Left ventricle myocardium inferior (tissue), 1 donor: ENCODE data around the gene POMP. TPM values are rescaled to one million over a fixed set of nuclear protein-coding genes. Genes with fewer than 3 reads are reported as not detected.

Source experiments
- DNase-seq: peaks from one replicate; pipeline ENCODE4 v3.0.0-alpha.2; 2020
- H3K27ac ChIP-seq: fragments of 200-600 bp; replicated peaks from 2 replicates; pipeline ENCODE4 v1.8.0; 2021
- H3K27me3 ChIP-seq: fragments of 200-600 bp; 2 replicates; pipeline ENCODE4 v1.8.0; 2021; ENCODE audit warnings: low read depth
- H3K36me3 ChIP-seq: fragments of 200-600 bp; 2 replicates; pipeline ENCODE4 v1.8.0; 2021
- H3K4me1 ChIP-seq: fragments of 200-600 bp; 2 replicates; pipeline ENCODE4 v1.8.0; 2021
- H3K4me3 ChIP-seq: fragments of 200-600 bp; 2 replicates; pipeline ENCODE4 v1.8.0; 2021; ENCODE audit warnings: mild to moderate bottlenecking, moderate library complexity
- H3K9me3 ChIP-seq: fragments of 200-600 bp; replicated peaks from 2 replicates; pipeline ENCODE4 v1.8.0; 2021
- intact Hi-C: fragments of 100-400 bp; cut with micrococcal nuclease; formaldehyde crosslinking; loops from one replicate; pipeline ENCODE4 v1.11.0; 2022
- total RNA-seq: library from RNA; stranded (reverse); fragmentation: NEBNext Ultra II Directional; extraction: Animal tissue kit (Norgen Biotek cat#: 25700); gene quantifications from one replicate; pipeline ENCODE4 v1.2.1, GENCODE V29; 2021
- TF ChIP-seq, protein P1 (sequence below): fragments of 200-600 bp; IDR thresholded peaks from 2 replicates; pipeline ENCODE4 v1.8.0; 2021; ENCODE audit warnings: antibody characterized with exemption, mild to moderate bottlenecking, borderline replicate concordance
- donor health status: DM: no; HTN: yes; CAD: no; lungs with severe emphysema.

POMP gene
- total RNA-seq, 1 donor from 2014 or later, result 101 TPM

DNA sequence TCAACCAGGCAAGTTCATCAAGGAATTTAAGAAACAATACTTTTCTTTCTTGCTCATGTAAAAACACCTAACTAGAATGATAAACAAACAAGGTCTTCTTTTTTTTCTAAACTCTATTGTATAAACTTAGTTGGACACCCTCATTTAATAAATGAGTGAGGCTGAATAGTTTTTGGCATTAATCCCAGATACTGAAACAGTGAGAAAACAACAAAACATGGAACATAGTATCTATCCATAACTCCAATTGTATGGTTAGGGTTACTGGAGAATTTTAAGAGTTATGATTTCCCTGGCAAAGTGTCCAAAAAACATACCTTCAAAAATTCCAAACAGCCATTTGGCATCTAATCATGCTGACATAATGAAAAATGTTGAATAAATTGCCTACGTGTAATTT is 5.8 kb upstream of the POMP start:
- H3K27ac ChIP-seq, result peak overlapping the region; percentile 20
- no peaks in the 10 kb centered on the region for H3K27me3 ChIP-seq
- no peaks in the 10 kb centered on the region for H3K36me3 ChIP-seq
- no peak overlapping the region for H3K4me3 ChIP-seq
- intact Hi-C loops, result no loop called here
- peaks cover 42% of the 10 kb centered on the region for H3K4me1 ChIP-seq
- H3K9me3 ChIP-seq, result no peaks in the 10 kb centered on the region
- TF ChIP-seq, protein P1, sequence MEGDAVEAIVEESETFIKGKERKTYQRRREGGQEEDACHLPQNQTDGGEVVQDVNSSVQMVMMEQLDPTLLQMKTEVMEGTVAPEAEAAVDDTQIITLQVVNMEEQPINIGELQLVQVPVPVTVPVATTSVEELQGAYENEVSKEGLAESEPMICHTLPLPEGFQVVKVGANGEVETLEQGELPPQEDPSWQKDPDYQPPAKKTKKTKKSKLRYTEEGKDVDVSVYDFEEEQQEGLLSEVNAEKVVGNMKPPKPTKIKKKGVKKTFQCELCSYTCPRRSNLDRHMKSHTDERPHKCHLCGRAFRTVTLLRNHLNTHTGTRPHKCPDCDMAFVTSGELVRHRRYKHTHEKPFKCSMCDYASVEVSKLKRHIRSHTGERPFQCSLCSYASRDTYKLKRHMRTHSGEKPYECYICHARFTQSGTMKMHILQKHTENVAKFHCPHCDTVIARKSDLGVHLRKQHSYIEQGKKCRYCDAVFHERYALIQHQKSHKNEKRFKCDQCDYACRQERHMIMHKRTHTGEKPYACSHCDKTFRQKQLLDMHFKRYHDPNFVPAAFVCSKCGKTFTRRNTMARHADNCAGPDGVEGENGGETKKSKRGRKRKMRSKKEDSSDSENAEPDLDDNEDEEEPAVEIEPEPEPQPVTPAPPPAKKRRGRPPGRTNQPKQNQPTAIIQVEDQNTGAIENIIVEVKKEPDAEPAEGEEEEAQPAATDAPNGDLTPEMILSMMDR, result no peak
- no peak for DNase-seq

DNA sequence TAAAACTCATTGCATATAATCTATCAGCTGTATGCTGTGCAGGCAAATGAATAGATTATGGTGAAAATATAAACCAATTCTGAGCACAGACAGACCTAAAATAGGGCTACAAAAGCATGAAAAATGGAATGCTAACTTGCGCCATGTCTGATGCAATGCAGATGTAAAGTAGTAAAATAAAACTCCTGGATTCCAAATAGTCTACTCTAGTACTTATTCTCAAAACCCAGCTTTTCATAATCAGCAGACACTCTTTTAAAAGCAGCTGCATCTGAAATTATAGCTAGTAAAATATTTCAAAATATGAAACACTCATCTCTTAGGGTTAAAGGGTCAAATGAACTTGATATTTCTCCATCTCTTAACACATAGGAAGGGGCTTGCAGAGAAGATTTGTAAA is 4.7 kb upstream of the POMP start:
- peak overlapping the region; percentile 24 for H3K27ac ChIP-seq
- DNase-seq, result no peak
- no peaks in the 10 kb centered on the region for H3K9me3 ChIP-seq
- TF ChIP-seq, protein P1, result no peak
- intact Hi-C loops, result no loop called here
- no peak overlapping the region for H3K4me3 ChIP-seq
- H3K4me1 ChIP-seq, result peaks cover 50% of the 10 kb centered on the region
- no peaks in the 10 kb centered on the region for H3K27me3 ChIP-seq
- no peaks in the 10 kb centered on the region for H3K36me3 ChIP-seq

DNA sequence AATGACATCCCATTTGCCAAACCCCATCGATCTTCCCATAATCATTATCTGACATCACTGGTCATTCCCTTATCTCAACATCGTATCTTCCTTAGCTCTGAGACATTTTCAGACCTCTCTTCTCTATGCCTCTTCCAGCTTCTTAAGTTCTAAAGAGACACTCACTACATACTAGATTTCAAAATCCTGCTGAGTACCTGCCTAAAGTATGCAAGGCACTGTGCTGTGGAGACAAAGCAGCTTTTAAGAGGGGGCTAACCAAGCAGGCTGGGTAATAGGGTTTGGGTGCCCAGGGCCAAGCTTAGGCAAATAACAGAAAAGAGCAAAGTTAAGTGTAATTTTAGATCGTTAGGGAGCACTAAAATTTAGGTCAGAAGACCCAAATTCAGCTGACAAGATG is 3.4 kb upstream of the POMP start:
- peaks cover under 1% of the 10 kb centered on the region for H3K36me3 ChIP-seq
- no peaks in the 10 kb centered on the region for H3K27me3 ChIP-seq
- TF ChIP-seq, protein P1, result no peak
- no peak overlapping the region for H3K4me3 ChIP-seq
- no peak for DNase-seq
- peaks cover 63% of the 10 kb centered on the region for H3K4me1 ChIP-seq
- H3K27ac ChIP-seq, result peak overlapping the region; percentile 96
- H3K9me3 ChIP-seq, result no peaks in the 10 kb centered on the region
- intact Hi-C loops, result no loop called here

DNA sequence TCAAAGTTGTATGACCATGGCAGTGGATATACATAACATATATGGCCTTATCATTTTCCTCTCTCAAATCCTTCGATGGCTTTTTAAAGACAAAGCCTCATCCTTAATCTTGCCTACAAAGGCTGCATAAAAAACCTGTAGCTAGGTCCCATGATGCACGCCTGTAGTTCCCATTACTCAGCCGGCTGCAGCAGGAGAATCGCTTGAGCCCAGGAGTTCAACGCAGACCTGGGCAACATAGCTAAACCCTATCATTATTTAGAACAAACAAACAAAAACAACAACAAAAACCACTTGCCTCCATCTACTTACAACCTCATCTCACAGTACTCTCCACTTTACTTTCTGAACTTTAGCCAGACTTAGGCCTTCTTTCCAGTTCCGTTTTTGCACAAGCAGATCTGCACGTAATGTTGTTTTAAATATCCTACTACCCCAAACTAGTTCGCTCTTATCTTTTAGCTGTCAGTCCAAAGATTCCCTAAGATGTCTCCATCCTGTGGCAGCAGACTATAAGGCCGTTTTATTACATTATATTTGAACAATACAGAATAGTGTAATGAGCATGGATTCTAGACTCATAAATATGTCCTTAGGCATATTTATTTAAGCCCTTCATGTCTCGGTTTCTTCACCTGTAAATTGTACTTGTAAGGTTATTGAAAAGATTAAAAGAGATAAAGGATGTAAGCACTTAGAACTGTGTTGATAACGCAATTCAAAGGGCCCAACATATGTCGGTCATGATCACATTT is 969 bp upstream of the POMP start:
- Histone ChIP-seq H3K27ac (peak overlapping the region; percentile 96), H3K4me1 (peaks cover 78% of the 10 kb centered on the region), H3K27me3 (no peaks in the 10 kb centered on the region), H3K4me3 (peak overlapping the region; percentile 93), H3K9me3 (no peaks in the 10 kb centered on the region), H3K36me3 (peaks cover 14% of the 10 kb centered on the region)
- TF ChIP-seq, protein P1, result peak; percentile 33
- no peak for DNase-seq
- intact Hi-C loops, result no loop called here

DNA sequence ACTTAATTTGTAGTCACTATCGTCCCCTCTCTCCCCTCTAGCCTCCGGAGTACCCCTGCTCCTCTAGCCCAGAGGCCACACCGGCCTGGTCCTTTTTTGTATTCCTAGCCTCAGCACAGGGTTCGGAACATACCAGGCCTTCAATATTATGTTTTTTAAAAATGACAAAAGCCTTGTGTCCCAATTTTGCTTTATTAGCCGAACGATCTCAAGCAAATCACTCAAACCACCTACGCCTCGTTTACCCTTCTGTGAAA is 463 bp upstream of the POMP start:
- peaks cover 74% of the 10 kb centered on the region for H3K4me1 ChIP-seq

More for the DNA sequence above, 463 bp upstream of the POMP start:
- Histone ChIP-seq H3K27ac (peak overlapping the region; percentile 96), H3K36me3 (peaks cover 19% of the 10 kb centered on the region), H3K27me3 (no peaks in the 10 kb centered on the region), H3K9me3 (no peaks in the 10 kb centered on the region), H3K4me3 (peak overlapping the region; percentile 93)
- intact Hi-C loops, result no loop called here
- DNase-seq, result no peak
- TF ChIP-seq, protein P1, result no peak
